ENCODE data around the gene RAB1B.
"Not testable (repeated sequence)": the region's sequence is repeated elsewhere in the genome, so short reads cannot be mapped to it uniquely, and the experiment has no call there.

Gene RAB1B

GRCh38 chr11:66318600-66318970 is 50.1 kb downstream of the RAB1B start:
- H3K4me3 ChIP-seq (ENCODE audit: low read length): no peak overlapping the region
- TF ChIP-seq CTCF (conservative IDR thresholded peaks at IDR 0.05; ENCODE audit: low read length): no peak
- DNase-seq (ENCODE audit: low read depth): no peak

DNA sequence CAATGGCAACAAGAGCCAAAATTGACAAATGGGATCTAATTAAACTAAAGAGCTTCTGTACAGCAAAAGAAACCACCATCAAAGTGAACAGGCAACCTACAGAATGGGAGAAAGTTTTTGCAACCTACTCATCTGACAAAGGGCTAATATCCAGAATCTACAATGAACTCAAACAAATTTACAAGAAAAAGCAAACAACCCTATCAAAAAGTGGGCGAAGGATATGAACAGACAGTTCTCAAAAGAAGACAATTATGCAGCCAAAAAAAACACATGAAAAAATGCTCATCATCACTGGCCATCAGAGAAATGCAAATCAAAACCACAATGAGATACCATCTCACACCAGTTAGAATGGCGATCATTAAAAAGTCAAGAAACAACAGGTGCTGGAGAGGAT is 51.9 kb downstream of the RAB1B start:
- not testable (repeated sequence) for DNase-seq (ENCODE audit: low read depth); H3K4me3 ChIP-seq (ENCODE audit: low read length)

- DNase-seq (ENCODE audit: low read depth); H3K4me3 ChIP-seq (ENCODE audit: low read length): not testable (repeated sequence)
Measured at GRCh38 chr11:66320748-66321147, 52.3 kb downstream of the RAB1B start.

DNA sequence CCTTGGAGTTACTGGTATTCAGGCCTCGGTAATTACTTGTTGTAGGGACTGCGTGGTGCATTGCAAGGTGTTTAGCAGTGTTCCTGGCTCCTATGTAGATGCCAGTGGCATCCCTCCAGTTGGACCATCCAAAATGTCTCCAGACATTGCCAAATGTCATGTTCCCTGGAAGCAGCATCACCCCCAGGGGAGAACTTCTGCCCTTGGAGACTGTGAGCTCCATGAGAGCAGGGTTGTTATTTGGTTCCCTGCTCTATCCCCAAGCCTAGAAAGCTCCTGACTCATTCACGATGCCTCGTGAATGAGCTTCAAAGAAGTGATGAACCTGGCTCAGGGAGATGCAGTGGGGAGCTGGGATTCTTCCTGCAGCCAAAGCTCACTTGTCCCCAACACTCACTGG is 53.2 kb downstream of the RAB1B start:
- DNase-seq (ENCODE audit: low read depth): peak; percentile 21
- no peak for TF ChIP-seq CTCF (conservative IDR thresholded peaks at IDR 0.05; ENCODE audit: low read length)
- H3K4me3 ChIP-seq (ENCODE audit: low read length): no peak overlapping the region

DNA sequence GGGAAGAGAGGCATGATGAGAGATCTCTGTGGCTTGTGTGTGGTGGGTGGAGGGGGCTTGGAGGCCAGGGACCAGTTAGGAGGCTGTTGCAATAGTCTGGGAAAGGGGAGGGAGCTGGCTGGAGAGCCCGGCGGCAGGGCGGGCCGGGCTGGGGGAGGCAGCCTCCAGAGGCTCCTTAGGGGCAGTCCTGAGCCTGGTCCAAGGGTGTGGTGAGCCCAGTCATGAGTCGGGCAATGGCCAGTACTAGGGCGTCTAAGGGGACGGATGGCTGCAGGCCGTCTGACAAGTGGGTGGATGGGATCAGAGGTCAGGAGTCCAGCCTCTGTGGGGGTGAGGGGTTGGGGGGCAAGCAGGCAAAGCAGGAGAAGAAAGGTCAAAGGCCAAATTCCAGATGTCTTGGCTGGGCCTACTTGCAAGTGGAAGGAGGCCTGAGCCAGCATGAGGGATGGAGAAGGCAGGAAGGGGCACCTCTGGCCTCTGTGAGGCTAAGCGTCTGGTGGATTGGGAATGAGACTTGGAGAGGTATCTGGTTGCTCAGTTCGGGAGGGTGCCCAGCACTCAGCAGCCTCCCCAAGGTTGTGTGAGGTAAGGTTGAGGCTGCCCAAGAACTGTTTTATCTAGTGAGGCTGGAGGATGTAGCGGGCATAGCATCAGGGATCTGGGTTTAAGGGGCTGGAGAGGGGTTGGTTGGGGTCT is 54.4 kb downstream of the RAB1B start:
- H3K4me3 ChIP-seq (ENCODE audit: low read length): no peak overlapping the region
- TF ChIP-seq CTCF (conservative IDR thresholded peaks at IDR 0.05; ENCODE audit: low read length): no peak
- DNase-seq (ENCODE audit: low read depth): peak; percentile 71

- no peak overlapping the region for H3K4me3 ChIP-seq (ENCODE audit: low read length)
- DNase-seq (ENCODE audit: low read depth): no peak
- no peak for TF ChIP-seq CTCF (conservative IDR thresholded peaks at IDR 0.05; ENCODE audit: low read length)
Measured at GRCh38 chr11:66323684-66324083, 55.2 kb downstream of the RAB1B start.

- no peak overlapping the region for H3K4me3 ChIP-seq (ENCODE audit: low read length)
- peak; percentile 75 for DNase-seq (ENCODE audit: low read depth)
- no peak for TF ChIP-seq CTCF (conservative IDR thresholded peaks at IDR 0.05; ENCODE audit: low read length)
Measured at GRCh38 chr11:66324664-66325063, 56.2 kb downstream of the RAB1B start.

- peak; percentile 9 for DNase-seq (ENCODE audit: low read depth)
- no peak overlapping the region for H3K4me3 ChIP-seq (ENCODE audit: low read length)
Measured at GRCh38 chr11:66325263-66325671, 56.8 kb downstream of the RAB1B start.

More at GRCh38 chr11:66325263-66325671, 56.8 kb downstream of the RAB1B start:
- no peak for TF ChIP-seq CTCF (conservative IDR thresholded peaks at IDR 0.05; ENCODE audit: low read length)

Measured in AG10803 (cell line).